ENCODE results near the gene CEP41. TPM values are rescaled to one million over a fixed set of nuclear protein-coding genes. Genes with fewer than 3 reads are reported as not detected.

CEP41 gene
- total RNA-seq, 3 donors from 2014 or later = 5.9 to 8.9 (median 7.0) TPM

DNA sequence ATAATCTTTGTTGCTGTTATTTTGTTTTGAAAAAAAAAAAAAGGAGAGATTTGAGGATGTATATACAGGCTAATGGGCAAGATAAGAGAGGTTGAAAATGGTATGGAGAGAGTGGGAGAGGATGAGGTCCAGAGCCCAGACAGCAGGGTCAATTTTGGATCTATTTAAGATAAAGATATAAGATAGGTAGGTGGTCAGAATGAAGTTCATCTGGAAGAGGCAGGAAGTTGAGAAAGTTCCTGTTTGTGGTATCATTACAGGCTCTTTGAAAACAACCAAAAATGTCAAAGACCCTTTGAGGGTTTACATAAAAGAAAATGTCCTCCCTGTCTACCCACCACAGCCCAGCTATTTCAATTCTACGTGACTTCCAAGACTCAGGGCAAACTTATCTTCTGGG lies 7.5 kb downstream of the CEP41 start:
- Histone ChIP-seq H3K36me3 (no peaks in the 10 kb centered on the region), H3K4me3 (no peak overlapping the region), H3K27me3 (no peaks in the 10 kb centered on the region), H3K9me3 (no peaks in the 10 kb centered on the region), H3K4me1 (no peaks in the 10 kb centered on the region), H3K27ac (no peak overlapping the region)
- intact Hi-C loops (cut with DNase I; ENCODE audit: low total_unique reads) = loop anchor here (2.0 kb wide), 1 partner anchor 32 kb away; no protein-coding TSS in a partner anchor
- DNase-seq (ENCODE audit: low spot score in 2 of 2) = no peak
- TF ChIP-seq POLR2A (IDR thresholded peaks at IDR 0.05) = no peak
- TF ChIP-seq CTCF (IDR thresholded peaks at IDR 0.05) = no peak
- TF ChIP-seq POLR2AphosphoS5 (IDR thresholded peaks at IDR 0.05) = no peak

GRCh38 chr7:130432886-130433285 lies 7.9 kb downstream of the CEP41 start:
- TF ChIP-seq CTCF (IDR thresholded peaks at IDR 0.05) (no peak), POLR2AphosphoS5 (IDR thresholded peaks at IDR 0.05) (no peak)
- DNase-seq (ENCODE audit: low spot score in 2 of 2) = no peak
- no peaks in the 10 kb centered on the region for H3K27me3 ChIP-seq
- no peak overlapping the region for H3K4me3 ChIP-seq
- no peaks in the 10 kb centered on the region for H3K9me3 ChIP-seq
- no peak overlapping the region for H3K27ac ChIP-seq
- intact Hi-C loops (cut with DNase I; ENCODE audit: low total_unique reads) = loop anchor here (2.0 kb wide), 1 partner anchor 32 kb away; no protein-coding TSS in a partner anchor
- no peaks in the 10 kb centered on the region for H3K4me1 ChIP-seq
- no peaks in the 10 kb centered on the region for H3K36me3 ChIP-seq

DNA sequence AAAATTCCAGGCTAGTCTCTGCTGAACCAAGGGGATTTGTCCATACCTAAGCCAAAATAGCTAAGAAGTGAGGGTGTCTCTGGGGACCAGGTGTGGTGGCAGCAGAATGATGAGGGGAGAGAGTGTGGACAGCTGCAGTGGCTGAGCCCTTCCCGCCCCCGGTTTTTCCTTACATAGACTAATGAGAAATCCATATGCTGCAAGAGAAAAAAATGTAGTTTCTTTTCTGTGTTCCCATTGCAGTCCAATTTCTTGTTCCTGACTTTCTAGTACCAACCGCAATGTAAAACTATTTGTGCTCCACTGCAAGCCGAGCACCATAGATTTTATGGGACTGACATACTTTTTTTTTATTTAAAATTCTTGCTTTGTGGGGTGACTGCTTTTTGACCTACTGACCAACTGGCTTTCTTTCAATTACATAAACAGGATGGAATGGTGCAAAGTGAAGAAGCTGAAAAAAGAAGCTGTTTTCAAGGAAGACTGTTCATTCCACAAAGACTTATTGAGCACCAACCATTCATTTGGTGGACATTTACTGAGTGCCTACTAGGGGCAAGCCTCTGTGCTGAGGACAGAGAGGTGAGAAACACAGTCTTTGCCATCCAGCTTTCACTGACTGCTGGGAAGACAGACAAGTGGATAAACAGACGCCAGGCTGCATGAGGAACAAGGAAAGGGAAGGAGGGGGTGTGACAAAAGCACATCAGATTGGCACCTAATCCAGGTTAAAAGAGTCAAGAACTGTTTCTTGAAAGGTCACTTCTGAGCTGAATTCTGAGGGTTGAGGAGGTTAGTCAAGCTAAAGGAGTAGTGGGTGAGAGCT lies 9.8 kb downstream of the CEP41 start:
- H3K27ac ChIP-seq = peak overlapping the region; percentile 50 to 65
- DNase-seq (ENCODE audit: low spot score in 2 of 2) = no peak
- peak overlapping the region in 2 of 3 donors; percentile 10 to 17 for H3K4me3 ChIP-seq
- H3K36me3 ChIP-seq = no peaks in the 10 kb centered on the region
- intact Hi-C loops (cut with DNase I; ENCODE audit: low total_unique reads) = no loop called here
- H3K27me3 ChIP-seq = no peaks in the 10 kb centered on the region
- no peaks in the 10 kb centered on the region for H3K9me3 ChIP-seq
- no peaks in the 10 kb centered on the region for H3K4me1 ChIP-seq
- no peak for TF ChIP-seq POLR2AphosphoS5 (IDR thresholded peaks at IDR 0.05)
- TF ChIP-seq CTCF (IDR thresholded peaks at IDR 0.05) = no peak
- TF ChIP-seq POLR2A (IDR thresholded peaks at IDR 0.05) = no peak

DNA sequence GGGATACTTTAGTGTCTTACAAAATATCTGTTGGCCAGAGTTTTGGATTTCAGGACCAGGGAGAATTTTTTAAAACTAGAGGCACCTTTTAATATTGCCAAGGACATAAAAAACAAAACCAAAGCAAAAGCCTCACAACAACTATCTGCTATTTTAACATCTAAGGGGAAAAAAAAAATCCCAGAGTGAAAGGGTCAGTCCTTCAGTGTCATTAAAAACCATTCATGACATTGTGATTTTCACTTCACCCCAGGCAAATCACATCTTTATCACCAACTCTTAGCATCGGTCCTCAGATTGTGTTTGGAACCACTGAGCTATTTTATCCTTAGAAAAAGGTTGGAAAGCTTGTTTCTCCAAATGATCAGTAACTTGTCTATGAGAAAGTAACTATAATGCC lies 10.7 kb downstream of the CEP41 start:
- TF ChIP-seq POLR2A (IDR thresholded peaks at IDR 0.05) (no peak), CTCF (IDR thresholded peaks at IDR 0.05) (no peak), POLR2AphosphoS5 (IDR thresholded peaks at IDR 0.05) (no peak)
- Histone ChIP-seq H3K27ac (peak overlapping the region in 1 of 2 donors; percentile 37), H3K36me3 (no peaks in the 10 kb centered on the region), H3K27me3 (no peaks in the 10 kb centered on the region), H3K9me3 (no peaks in the 10 kb centered on the region), H3K4me1 (no peaks in the 10 kb centered on the region), H3K4me3 (peak overlapping the region in 1 of 3 donors; percentile 10)
- intact Hi-C loops (cut with DNase I; ENCODE audit: low total_unique reads) = no loop called here
- no peak for DNase-seq (ENCODE audit: low spot score in 2 of 2)

DNA sequence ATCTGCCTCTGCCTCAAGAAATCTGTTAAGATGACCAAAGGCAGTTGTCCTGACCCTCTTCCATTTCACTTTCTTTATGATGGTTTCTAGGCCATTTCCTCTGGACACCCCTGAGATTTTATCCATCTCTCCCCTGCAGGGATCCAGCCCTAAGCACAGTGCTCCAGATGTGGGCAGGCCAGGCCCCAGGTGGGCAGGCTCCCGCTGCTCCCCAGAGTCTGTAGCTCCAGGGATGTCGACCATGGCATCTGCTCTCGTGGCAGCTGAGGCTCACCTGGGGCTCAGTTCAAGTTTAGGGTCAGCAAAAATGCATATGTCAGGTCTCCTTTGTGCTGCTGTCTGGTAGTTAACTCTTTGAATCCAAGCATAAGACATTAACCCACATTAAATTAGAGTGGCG lies 11.8 kb downstream of the CEP41 start:
- H3K27ac ChIP-seq = no peak overlapping the region
- no peaks in the 10 kb centered on the region for H3K27me3 ChIP-seq
- TF ChIP-seq POLR2AphosphoS5 (IDR thresholded peaks at IDR 0.05) = no peak
- TF ChIP-seq CTCF (IDR thresholded peaks at IDR 0.05) = no peak
- no peak for TF ChIP-seq POLR2A (IDR thresholded peaks at IDR 0.05)
- H3K9me3 ChIP-seq = no peaks in the 10 kb centered on the region
- intact Hi-C loops (cut with DNase I; ENCODE audit: low total_unique reads) = no loop called here
- H3K36me3 ChIP-seq = no peaks in the 10 kb centered on the region
- no peaks in the 10 kb centered on the region for H3K4me1 ChIP-seq
- H3K4me3 ChIP-seq = no peak overlapping the region
- DNase-seq (ENCODE audit: low spot score in 2 of 2) = no peak
